ENCODE data around the gene ZNF281. TPM values are rescaled to one million over a fixed set of nuclear protein-coding genes. Genes with fewer than 3 reads are reported as not detected.

The ZNF281 gene
- total RNA-seq, 1 experiment from 2014 or later: 23.3 TPM

DNA sequence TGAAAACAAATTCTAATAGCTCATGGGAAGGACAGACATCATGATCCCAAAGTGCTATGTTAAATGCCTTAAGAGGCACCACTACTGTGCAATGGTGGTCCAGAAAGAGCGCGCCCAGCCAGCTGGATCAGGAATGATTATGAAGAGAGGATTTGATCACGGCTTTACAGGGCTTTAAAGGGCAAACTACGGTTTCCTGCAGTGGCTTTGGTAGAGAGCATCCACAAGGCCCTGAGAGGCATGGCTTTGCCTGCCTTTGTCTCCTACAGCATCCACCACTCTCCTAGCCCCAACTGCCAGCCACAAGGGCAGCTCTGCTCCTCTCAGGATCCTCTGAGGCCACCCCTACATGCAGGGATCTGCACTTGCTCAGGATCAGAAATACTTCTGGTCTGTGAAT is 40.7 kb downstream of the ZNF281 start:
- peaks cover 1 to 25% of the 10 kb centered on the region in 2 experiments; a peak in 3 of 4 replicates for H3K4me1 ChIP-seq (ENCODE audit: control insufficient read depth in 1 of 2, insufficient read depth in 2 of 2, low read length in 2 of 2)
- no peaks in the 10 kb centered on the region for H3K79me2 ChIP-seq (ENCODE audit: insufficient read depth, low read length)
- H3K9ac ChIP-seq (ENCODE audit: low read length): no peak overlapping the region
- no peaks in the 10 kb centered on the region for H3K9me3 ChIP-seq (ENCODE audit: control insufficient read depth in 1 of 2, insufficient read depth in 1 of 2, low read depth in 1 of 2, low read length in 2 of 2)
- H3K36me3 ChIP-seq (ENCODE audit: control insufficient read depth in 1 of 2, insufficient read depth in 2 of 2, low read length in 2 of 2): no peaks in the 10 kb centered on the region
- H4K20me1 ChIP-seq (ENCODE audit: insufficient read depth): no peaks in the 10 kb centered on the region
- DNase-seq (ENCODE audit: low read depth, low spot score) (no peak), ATAC-seq (no peak)
- no TSS peak for BruUV-seq (replicated peaks)
- H3K9me2 ChIP-seq (ENCODE audit: insufficient read depth): no peaks in the 10 kb centered on the region
- TF ChIP-seq SRF (IDR thresholded peaks at IDR 0.05; ENCODE audit: low read depth) (no peak), EZH2 (IDR thresholded peaks at IDR 0.05) (no peak)
- no peaks in the 10 kb centered on the region for H3K27me3 ChIP-seq (ENCODE audit: insufficient read depth, low read length)
- no peak overlapping the region for H3K27ac ChIP-seq (ENCODE audit: low read depth, low read length)
- ChIA-PET POLR2A (no interaction called here), CTCF (no interaction called here), RAD21 (ENCODE audit: low non-redundant PET in 1 of 2, low total read pairs in 2 of 2, uncharacterized antibody in 2 of 2, unreplicated experiment in 2 of 2) (no interaction called here)
- intact Hi-C loops (cut with micrococcal nuclease): no loop called here
- no peak overlapping the region for H3K4me2 ChIP-seq (ENCODE audit: low read length)
- H2AFZ ChIP-seq (ENCODE audit: low read depth, low read length, poor library complexity, severe bottlenecking): no peak overlapping the region
- H3K4me3 ChIP-seq (replicated peaks in 1 of 2; ENCODE audit: low read depth in 1 of 2, low read length in 2 of 2): no peak overlapping the region

DNA sequence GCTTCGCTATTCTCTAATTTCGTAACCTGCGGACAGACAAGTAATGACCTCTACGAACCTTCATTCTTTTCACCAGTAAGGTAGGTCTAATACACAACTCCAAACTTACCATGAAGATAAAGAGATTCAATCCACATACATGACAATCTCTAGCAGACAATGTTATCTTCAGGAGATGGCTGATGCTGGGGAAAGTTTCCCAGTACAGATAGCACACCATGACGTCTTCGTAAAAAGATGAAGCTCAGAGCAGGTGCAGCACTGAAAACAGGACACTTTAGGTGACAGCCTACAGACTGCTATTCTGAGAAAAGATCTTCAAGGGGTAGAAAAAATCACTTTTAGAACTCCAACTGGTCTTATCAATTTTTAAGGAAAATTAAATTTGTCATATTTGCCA is 41.3 kb downstream of the ZNF281 start:
- Histone ChIP-seq H3K36me3 (ENCODE audit: control insufficient read depth in 1 of 2, insufficient read depth in 2 of 2, low read length in 2 of 2) (no peaks in the 10 kb centered on the region), H3K79me2 (ENCODE audit: insufficient read depth, low read length) (no peaks in the 10 kb centered on the region), H3K4me1 (ENCODE audit: control insufficient read depth in 1 of 2, insufficient read depth in 2 of 2, low read length in 2 of 2) (peaks cover 5 to 25% of the 10 kb centered on the region in 2 experiments; a peak in 3 of 4 replicates), H3K9me2 (ENCODE audit: insufficient read depth) (no peaks in the 10 kb centered on the region), H3K9ac (ENCODE audit: low read length) (no peak overlapping the region), H3K4me3 (replicated peaks in 1 of 2; ENCODE audit: low read depth in 1 of 2, low read length in 2 of 2) (no peak overlapping the region), H3K27me3 (ENCODE audit: insufficient read depth, low read length) (no peaks in the 10 kb centered on the region), H3K27ac (ENCODE audit: low read depth, low read length) (no peak overlapping the region), H3K9me3 (ENCODE audit: control insufficient read depth in 1 of 2, insufficient read depth in 1 of 2, low read depth in 1 of 2, low read length in 2 of 2) (no peaks in the 10 kb centered on the region), H2AFZ (ENCODE audit: low read depth, low read length, poor library complexity, severe bottlenecking) (no peak overlapping the region), H4K20me1 (ENCODE audit: insufficient read depth) (no peaks in the 10 kb centered on the region), H3K4me2 (ENCODE audit: low read length) (no peak overlapping the region)
- ChIA-PET CTCF (interaction anchor here (0.5 kb wide), 1 partner anchor 15 kb away, joined by 4 read pairs; no protein-coding TSS in a partner anchor), RAD21 (ENCODE audit: low non-redundant PET in 1 of 2, low total read pairs in 2 of 2, uncharacterized antibody in 2 of 2, unreplicated experiment in 2 of 2) (no interaction called here), POLR2A (no interaction called here)
- DNase-seq (ENCODE audit: low read depth, low spot score): no peak
- TF ChIP-seq POLR2A (IDR thresholded peaks at IDR 0.05; ENCODE audit: borderline replicate concordance, extremely low read depth, insufficient read depth, insufficient read length): no peak
- TF ChIP-seq, protein P1, sequence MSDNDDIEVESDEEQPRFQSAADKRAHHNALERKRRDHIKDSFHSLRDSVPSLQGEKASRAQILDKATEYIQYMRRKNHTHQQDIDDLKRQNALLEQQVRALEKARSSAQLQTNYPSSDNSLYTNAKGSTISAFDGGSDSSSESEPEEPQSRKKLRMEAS (IDR thresholded peaks at IDR 0.05): no peak
- TF ChIP-seq EZH2phosphoT487 (IDR thresholded peaks at IDR 0.05; ENCODE audit: borderline replicate concordance): no peak
- no peak for TF ChIP-seq ZNF274 (IDR thresholded peaks at IDR 0.05; ENCODE audit: low read depth, low read length)
- no peak for TF ChIP-seq EGR1 (IDR thresholded peaks at IDR 0.05; ENCODE audit: low read depth)
- TF ChIP-seq ZFX (IDR thresholded peaks at IDR 0.05): no peak
- TF ChIP-seq FOSL1 (IDR thresholded peaks at IDR 0.05; ENCODE audit: low read depth): no peak
- TF ChIP-seq POLR2AphosphoS5 (IDR thresholded peaks at IDR 0.05; ENCODE audit: low read depth, low read length): no peak
- no peak for ATAC-seq
- BruUV-seq (replicated peaks): no TSS peak
- intact Hi-C loops (cut with micrococcal nuclease): no loop called here

Data from HCT116 (cell line).